Hepatocyte (in vitro differentiated cells): ENCODE measurements around the gene ZNF865.

ENCODE experiments used
- EZH2 ChIP-seq: fragments of 200-600 bp; sonication (generic); IDR thresholded peaks from 2 replicates; pipeline ENCODE4 v1.6.1; 2016; ENCODE audit warnings: antibody characterized with exemption, mild to moderate bottlenecking, borderline replicate concordance
- TF ChIP-seq, protein P1 (sequence below): fragments of 200-600 bp; sonication (generic); IDR thresholded peaks from 2 replicates; pipeline ENCODE4 v1.5.1; 2016; ENCODE audit warnings: antibody characterized with exemption, mild to moderate bottlenecking; ENCODE audit not compliant: poor library complexity

DNA sequence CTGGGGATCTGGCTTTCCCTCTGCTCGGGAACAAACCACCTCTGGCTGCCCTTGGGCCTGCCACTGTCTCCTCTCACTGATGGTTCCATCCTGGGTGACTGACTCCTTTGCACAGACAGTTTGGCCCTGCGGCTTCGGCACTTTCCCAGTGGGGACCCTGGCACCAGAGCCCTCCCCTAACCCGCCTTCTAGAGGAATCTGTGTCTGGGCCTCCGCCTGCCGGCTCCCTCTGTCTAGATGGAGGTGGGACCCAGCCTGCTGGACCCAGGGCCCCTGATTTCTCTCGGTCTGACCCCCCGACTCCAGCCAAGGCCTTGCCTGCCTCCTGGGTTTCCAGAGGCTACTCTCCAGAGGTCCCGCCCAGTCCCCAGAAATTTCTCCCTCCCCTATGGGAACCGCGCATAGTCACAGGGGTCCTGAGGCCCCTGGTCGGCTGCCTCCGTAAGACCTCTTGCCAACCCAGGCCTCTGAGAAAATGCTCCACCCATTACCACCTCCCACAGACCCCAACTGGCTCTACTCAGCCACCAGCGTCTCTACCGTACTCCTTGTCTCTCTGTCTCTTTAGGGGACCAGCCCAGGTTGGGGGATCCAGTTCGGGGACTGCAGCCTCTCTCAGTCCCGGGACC is 45.3 kb downstream of the ZNF865 start:
- TF ChIP-seq EZH2: no peak
- TF ChIP-seq, protein P1, sequence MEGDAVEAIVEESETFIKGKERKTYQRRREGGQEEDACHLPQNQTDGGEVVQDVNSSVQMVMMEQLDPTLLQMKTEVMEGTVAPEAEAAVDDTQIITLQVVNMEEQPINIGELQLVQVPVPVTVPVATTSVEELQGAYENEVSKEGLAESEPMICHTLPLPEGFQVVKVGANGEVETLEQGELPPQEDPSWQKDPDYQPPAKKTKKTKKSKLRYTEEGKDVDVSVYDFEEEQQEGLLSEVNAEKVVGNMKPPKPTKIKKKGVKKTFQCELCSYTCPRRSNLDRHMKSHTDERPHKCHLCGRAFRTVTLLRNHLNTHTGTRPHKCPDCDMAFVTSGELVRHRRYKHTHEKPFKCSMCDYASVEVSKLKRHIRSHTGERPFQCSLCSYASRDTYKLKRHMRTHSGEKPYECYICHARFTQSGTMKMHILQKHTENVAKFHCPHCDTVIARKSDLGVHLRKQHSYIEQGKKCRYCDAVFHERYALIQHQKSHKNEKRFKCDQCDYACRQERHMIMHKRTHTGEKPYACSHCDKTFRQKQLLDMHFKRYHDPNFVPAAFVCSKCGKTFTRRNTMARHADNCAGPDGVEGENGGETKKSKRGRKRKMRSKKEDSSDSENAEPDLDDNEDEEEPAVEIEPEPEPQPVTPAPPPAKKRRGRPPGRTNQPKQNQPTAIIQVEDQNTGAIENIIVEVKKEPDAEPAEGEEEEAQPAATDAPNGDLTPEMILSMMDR: no peak
